Epithelial cell of esophagus (primary cell): ENCODE results near the gene CSMD2.

Experiments
- DNase-seq: peaks from one replicate; pipeline ENCODE4 v3.0.0; 2010; ENCODE audit warnings: low read depth
- H3K4me3 ChIP-seq: 2 replicates; pipeline ENCODE4 v1.5.1; 2011; ENCODE audit warnings: mild to moderate bottlenecking, low read length, control low read depth
- CTCF ChIP-seq: IDR thresholded peaks from 2 replicates; pipeline ENCODE4 v1.5.1; 2011; ENCODE audit warnings: low read depth, mild to moderate bottlenecking, low read length, control low read depth, inconsistent platforms; ENCODE audit not compliant: insufficient read depth; ENCODE audit errors: missing control alignments

The CSMD2 gene

GRCh38 chr1:33500547-33500946 is 664.5 kb downstream of the CSMD2 start:
- DNase-seq = no peak
- no peak overlapping the region for H3K4me3 ChIP-seq
- TF ChIP-seq CTCF = no peak

GRCh38 chr1:33497410-33497809 is 667.6 kb downstream of the CSMD2 start:
- no peak for TF ChIP-seq CTCF
- no peak for DNase-seq
- no peak overlapping the region for H3K4me3 ChIP-seq

- DNase-seq = no peak
- no peak overlapping the region for H3K4me3 ChIP-seq
- TF ChIP-seq CTCF = no peak
These were observed 670.1 kb downstream of the CSMD2 start for GRCh38 chr1:33494929-33495328.

- no peak overlapping the region for H3K4me3 ChIP-seq
- no peak for TF ChIP-seq CTCF
- DNase-seq = no peak
These were observed 676.4 kb downstream of the CSMD2 start for GRCh38 chr1:33488624-33489023.

- no peak for DNase-seq
- no peak overlapping the region for H3K4me3 ChIP-seq
- TF ChIP-seq CTCF = no peak
These were observed 682.6 kb downstream of the CSMD2 start for GRCh38 chr1:33482412-33482811.

- DNase-seq = no peak
- no peak for TF ChIP-seq CTCF
- H3K4me3 ChIP-seq = no peak overlapping the region
These were observed 687.6 kb downstream of the CSMD2 start for GRCh38 chr1:33477451-33477850.

GRCh38 chr1:33473900-33474299 is 691.1 kb downstream of the CSMD2 start:
- DNase-seq = peak; percentile 27
- no peak for TF ChIP-seq CTCF
- H3K4me3 ChIP-seq = no peak overlapping the region
